ENCODE measurements around the gene SCYL3. TPM values are rescaled to one million over a fixed set of nuclear protein-coding genes. Genes with fewer than 3 reads are reported as not detected.

Gene SCYL3
- 4.2 and 6.8 TPM in 2 replicates for total RNA-seq

GRCh38 chr1:169893645-169894423 is at the start of gene SCYL3:
SCYL3 (minus strand) TSS chr1:169893896; CDS start chr1:169888840, 5,056 bp downstream.

Other genes starting within 250 kb of the SCYL3 start
- 0.56 and 2.1 TPM in 2 replicates for gene SELL, start 182.3 kb downstream of the SCYL3 start, total RNA-seq
- 3.2 and 5.4 TPM in 2 replicates for gene SELE, start 159.8 kb downstream of the SCYL3 start, total RNA-seq
- 5.6 and 6.7 TPM in 2 replicates for gene METTL18, start 99.0 kb downstream of the SCYL3 start, total RNA-seq
- 14.7 and 17.1 TPM in 2 replicates for gene KIFAP3, start 180.8 kb upstream of the SCYL3 start, total RNA-seq

Data from endothelial cell of coronary artery (primary cell).